ENCODE results near the gene ZNF569.
"Not testable (repeated sequence)": the region's sequence is repeated elsewhere in the genome, so short reads cannot be mapped to it uniquely, and the experiment has no call there.

Gene ZNF569

DNA sequence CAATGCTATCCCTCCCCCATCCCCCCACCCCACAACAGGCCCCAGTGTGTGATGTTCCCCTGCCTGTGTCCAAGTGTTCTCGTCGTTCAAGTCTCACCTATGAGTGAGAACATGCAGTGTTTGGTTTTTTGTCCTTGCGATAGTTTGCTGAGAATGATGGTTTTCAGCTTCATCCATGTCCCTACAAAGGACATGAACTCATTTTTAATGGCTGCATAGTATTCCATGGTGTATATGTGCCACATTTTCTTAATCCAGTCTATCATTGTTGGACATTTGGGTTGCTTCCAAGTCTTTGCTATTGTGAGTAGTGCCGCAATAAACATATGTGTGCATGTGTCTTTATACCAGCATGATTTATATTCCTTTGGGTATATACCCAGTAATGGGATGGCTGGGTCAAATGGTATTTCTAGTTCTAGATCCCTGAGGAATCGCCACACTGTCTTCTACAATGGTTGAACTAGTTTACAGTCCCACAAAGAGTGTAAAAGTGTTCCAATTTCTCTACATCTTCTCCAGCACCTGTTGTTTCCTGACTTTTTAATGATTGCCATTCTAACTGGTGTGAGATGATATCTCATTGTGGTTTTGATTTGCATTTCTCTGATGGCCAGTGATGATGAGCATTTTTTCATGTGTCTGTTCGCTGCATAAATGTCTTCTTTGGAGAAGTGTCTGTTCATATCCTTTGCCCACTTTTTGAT is 61.0 kb downstream of the ZNF569 start:
- not testable (repeated sequence) for DNase-seq (ENCODE audit: extremely low spot score, insufficient read length, low read depth); FAIRE-seq

DNA sequence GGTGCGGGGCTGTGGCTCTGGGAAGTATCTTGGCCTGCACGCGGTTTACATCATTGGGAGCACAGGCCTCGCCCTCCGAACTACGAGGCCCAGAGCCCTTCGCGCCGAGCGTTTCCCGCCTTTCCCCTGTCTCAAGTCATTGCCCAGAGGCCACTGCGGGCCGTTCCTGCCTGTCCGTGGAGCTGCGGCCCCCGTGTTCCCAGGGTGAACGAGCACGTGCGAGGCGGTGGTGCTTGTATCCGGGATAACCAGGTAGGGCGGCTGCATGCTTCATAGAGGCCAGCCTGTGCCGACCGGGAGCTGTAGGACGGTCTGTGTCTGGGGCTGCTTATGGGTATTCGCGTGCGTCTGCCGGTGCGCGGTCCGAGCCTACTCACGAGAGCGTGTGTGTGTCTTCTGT is 63.8 kb downstream of the ZNF569 start:
- DNase-seq (ENCODE audit: extremely low spot score, insufficient read length, low read depth), result no peak
- FAIRE-seq, result no peak

DNA sequence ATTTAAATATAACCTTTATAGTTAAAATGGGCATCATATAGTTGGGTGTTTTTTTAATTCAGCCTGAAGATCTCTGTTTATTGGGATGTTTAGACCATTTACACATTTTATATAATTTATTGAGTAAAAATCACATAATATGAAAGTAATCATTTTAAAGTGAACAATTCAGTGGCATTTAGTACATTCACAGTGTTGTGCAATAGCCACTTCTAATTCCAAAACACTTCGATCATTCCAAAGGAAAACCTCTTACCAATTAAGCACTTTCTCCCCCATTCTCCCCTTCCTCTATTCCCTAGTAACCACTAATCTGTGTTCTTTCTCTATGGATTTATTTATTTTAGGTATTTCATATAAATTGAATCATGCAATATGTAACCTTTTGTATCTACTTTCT is 66.2 kb downstream of the ZNF569 start:
- DNase-seq (ENCODE audit: extremely low spot score, insufficient read length, low read depth), result no peak
- no peak for FAIRE-seq

DNA sequence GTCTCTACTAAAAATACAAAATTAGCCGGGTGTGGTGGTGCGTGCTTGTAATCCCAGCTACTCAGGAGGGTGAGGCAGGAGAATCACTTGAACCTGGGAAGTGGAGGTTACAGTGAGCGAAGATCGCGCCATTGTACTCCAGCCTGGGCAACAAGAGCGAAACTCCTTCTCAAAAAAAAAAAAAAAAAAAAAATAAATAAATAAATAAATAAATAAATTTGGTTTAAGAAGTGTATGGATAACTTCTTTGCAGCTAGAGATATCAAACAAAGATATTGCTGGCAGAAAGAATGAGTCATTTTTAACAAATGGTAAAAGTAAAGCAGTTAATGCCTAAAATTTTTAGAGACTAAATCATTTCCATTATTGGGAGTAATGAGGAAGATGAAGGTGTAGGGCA is 75.8 kb downstream of the ZNF569 start:
- DNase-seq (ENCODE audit: extremely low spot score, insufficient read length, low read depth); FAIRE-seq: not testable (repeated sequence)

DNA sequence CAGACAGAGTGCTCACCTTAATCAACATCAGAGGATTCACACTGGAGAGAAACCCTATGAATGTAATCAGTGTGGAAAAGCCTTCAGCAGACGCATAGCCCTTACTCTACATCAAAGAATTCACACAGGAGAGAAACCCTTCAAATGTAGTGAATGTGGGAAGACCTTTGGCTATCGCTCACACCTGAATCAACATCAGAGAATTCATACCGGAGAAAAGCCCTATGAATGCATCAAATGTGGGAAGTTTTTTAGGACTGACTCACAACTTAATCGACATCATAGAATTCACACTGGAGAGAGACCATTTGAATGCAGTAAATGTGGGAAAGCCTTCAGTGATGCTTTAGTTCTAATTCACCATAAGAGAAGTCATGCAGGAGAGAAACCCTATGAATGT is 78.0 kb downstream of the ZNF569 start:
- DNase-seq (ENCODE audit: extremely low spot score, insufficient read length, low read depth), result no peak
- FAIRE-seq, result no peak

DNA sequence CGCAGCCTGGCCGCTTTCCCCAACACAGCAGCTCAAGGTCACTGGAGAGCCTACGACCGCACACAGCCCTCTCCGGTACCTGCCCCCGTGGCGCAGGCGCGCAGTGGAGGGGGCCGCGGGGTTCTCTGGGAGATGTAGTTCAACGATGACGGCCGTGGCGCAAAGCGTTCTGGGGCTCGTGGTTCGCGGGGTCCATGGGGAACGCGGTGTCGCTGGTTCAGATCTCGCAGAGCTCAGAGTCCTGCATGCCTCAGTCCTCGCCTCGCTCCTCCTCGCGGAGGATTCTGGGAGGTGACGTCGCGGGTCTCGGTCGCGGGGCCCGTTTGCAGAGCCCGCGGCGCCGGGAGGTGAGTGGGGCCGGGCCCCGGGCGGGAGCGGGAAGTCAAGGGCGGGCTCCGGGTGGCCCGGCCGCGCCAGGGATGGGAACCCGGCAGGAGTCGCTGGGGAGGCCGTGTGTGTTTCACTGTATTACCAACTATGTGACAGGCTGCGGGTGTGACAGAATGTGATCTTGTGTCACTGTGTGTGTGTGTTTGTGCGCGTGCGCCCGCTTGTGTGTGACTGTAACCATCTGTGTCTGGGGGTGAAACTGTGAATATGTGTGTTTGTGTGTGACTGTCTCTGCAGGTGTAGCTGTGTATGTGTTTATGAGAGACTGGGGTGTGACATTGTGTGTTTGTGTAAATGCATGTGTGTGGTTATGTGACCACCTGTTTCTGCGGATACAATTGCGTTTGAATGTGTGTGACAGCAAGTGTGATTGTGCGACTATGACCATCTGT is 96.2 kb downstream of the ZNF569 start, which contains the start of gene ZNF527:
Gene ZNF527, plus strand, starts transcription at position 220 of the 782 bp plus-strand sequence. CDS start 3,100 bp downstream, outside the sequence.
- peak; percentile 91 for DNase-seq (ENCODE audit: extremely low spot score, insufficient read length, low read depth)
- peak; percentile 100 for FAIRE-seq

DNA sequence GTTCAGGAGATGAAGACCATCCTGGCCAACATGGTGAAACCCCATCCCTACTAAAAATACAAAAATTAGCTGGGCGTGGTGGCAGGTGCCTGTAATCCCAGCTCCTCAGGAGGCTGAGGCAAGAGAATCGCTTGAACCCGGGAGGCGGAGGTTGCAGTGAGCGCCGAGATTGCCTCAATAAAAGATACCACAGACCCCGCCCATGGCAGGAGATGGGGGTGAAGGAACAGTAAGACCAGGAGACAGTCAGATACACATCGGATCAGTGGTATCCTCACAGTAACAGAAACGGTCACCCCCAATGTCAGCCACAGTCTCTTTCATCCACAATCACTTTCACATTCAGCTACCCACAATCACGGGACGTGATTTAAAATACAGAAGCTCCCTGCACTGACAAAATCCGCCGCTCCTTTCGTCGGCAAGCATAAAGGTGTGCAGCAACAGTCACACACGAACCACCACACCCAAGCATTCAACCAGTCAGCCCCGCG is 96.8 kb downstream of the ZNF569 start:
- FAIRE-seq, result not testable (repeated sequence)

DNA sequence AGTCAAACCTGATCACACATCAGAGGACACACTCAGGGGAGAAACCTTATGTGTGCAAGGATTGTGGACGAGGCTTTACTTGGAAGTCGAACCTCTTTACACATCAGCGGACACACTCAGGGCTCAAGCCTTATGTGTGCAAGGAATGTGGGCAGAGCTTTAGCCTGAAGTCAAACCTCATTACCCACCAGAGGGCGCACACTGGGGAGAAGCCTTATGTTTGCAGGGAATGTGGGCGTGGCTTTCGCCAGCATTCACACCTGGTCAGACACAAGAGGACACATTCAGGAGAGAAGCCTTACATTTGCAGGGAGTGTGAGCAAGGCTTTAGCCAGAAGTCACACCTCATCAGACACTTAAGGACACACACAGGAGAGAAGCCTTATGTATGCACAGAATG is 104.5 kb downstream of the ZNF569 start:
- FAIRE-seq (no peak), DNase-seq (ENCODE audit: extremely low spot score, insufficient read length, low read depth) (no peak)

More for the DNA sequence above, 96.8 kb downstream of the ZNF569 start:
- not testable (repeated sequence) for DNase-seq (ENCODE audit: extremely low spot score, insufficient read length, low read depth)

DNA sequence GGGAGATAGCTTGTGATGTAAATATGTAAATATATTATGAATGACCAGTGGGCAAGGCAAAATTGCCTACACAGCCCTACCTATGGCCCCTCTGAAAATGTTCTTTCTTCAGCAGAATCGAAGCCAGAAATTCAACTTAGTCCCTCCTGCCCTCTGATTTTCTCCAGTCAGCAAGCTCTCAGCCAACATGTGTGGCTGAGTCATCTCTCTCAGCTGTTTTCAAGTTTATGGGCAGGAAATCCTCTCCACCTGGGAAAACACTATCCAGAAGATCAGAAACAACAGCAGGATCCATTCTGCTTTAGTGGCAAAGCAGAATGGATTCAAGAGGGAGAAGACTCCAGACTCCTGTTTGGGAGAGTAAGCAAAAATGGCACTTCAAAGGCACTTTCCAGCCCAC is 105.2 kb downstream of the ZNF569 start:
- FAIRE-seq (no peak), DNase-seq (ENCODE audit: extremely low spot score, insufficient read length, low read depth) (no peak)

Measured in GM18507 (cell line).